K562 (cell line): ENCODE measurements around the gene TOM1L1. TPM values are rescaled to one million over a fixed set of nuclear protein-coding genes. Genes with fewer than 3 reads are reported as not detected.
A peak's percentile ranks its signal among the peaks of the same experiment; 100 is the strongest.

ENCODE experiments used
- ATAC-seq: fragments of 200-7000 bp; cut with Tn5 transposase; 3 replicates; pipeline ENCODE4 v1.9.1; 2020; ENCODE audit warnings: moderate library complexity
- BruUV-seq: library from RNA; stranded (reverse); fragments of 400-500 nt; replicated peaks from 2 replicates; lab custom pipeline; 2021; lab: Mats Ljungman, UMichigan
- CTCF ChIA-PET: fragments of 300-600 bp; formaldehyde crosslinking; extraction: SDS; loops from one replicate; lab custom pipeline; 2021; ENCODE audit warnings: low intra/inter-chr PET ratio; lab: Yijun Ruan, JAX
- POLR2A ChIA-PET: fragments of 300-600, 350-650 bp; sonication (Branson Sonifier 250); formaldehyde crosslinking; extraction: SDS; loops from one replicate; lab custom pipeline; 2021; ENCODE audit warnings: antibody characterized with exemption, inconsistent platforms; lab: Yijun Ruan, JAX
- DNase-seq, 4 experiments: peaks; one replicate each; pipeline versions ENCODE4 v3.0.0 to v3.0.0-alpha.2; 2011 to 2018; ENCODE audit warnings: low spot score in 3 of 4, mixed read lengths in 3 of 4; ENCODE audit errors: extremely low read depth in 1 of 4
- FAIRE-seq: peaks from 2 replicates; lab custom pipeline; 2011; peaks lifted over from hg19 to GRCh38; lab: Jason Lieb, UNC
- H2AFZ ChIP-seq: 2 replicates; pipeline ENCODE4 v1.6.0; 2011; ENCODE audit warnings: low read depth, low read length, control low read depth, inconsistent platforms
- H3K27ac ChIP-seq: fragments of 200-600 bp; 3 replicates; pipeline ENCODE4 v1.8.0; 2011; ENCODE audit warnings: low read depth, mild to moderate bottlenecking, control low read depth, inconsistent platforms, low read length, moderate library complexity, mixed read lengths; ENCODE audit errors: extremely low read depth
- H3K27me3 ChIP-seq, 2 experiments: fragments of 300-600 bp in 1 of 2; 2 replicates in 1 of 2; 3 replicates in 1 of 2; pipeline versions ENCODE4 v1.6.0 to v1.8.0; 2011; ENCODE audit warnings: inconsistent platforms in 2 of 2, low read length in 2 of 2, mild to moderate bottlenecking in 1 of 2, mixed read lengths in 1 of 2, moderate library complexity in 1 of 2; ENCODE audit not compliant: control insufficient read depth in 2 of 2, insufficient read depth in 2 of 2
- H3K36me3 ChIP-seq: fragments of 300-600 bp; 3 replicates; pipeline ENCODE4 v1.8.0; 2011; ENCODE audit warnings: mild to moderate bottlenecking, low read length, inconsistent platforms; ENCODE audit not compliant: control insufficient read depth, insufficient read depth
- H3K4me1 ChIP-seq, 2 experiments: fragments of 200-600 bp in 1 of 2; replicated peaks in 1 of 2; 2 replicates in 1 of 2; 3 replicates in 1 of 2; pipeline versions ENCODE4 v1.5.1 to v1.8.0; 2011; ENCODE audit warnings: inconsistent platforms in 2 of 2, low read length in 2 of 2, mild to moderate bottlenecking in 1 of 2, mixed read lengths in 1 of 2, moderate library complexity in 1 of 2; ENCODE audit not compliant: control insufficient read depth in 2 of 2, insufficient read depth in 2 of 2
- H3K4me2 ChIP-seq: 2 replicates; pipeline ENCODE4 v1.6.1; 2011; ENCODE audit warnings: low read length, control low read depth, inconsistent platforms, mixed read lengths; ENCODE audit not compliant: insufficient read depth
- H3K4me3 ChIP-seq: fragments of 200-600 bp; sonication (generic), shearing (Covaris generic); 2 replicates; pipeline ENCODE4 v1.5.1; 2016; ENCODE audit warnings: control low read depth, inconsistent platforms
- H3K79me2 ChIP-seq: fragments of 200-600 bp; 3 replicates; pipeline ENCODE4 v1.8.0; 2011; ENCODE audit warnings: low read length, inconsistent platforms; ENCODE audit not compliant: control insufficient read depth, insufficient read depth
- H3K9ac ChIP-seq, 2 experiments: 2 replicates each; pipeline versions ENCODE4 v1.6.0 to v1.6.1; 2011; ENCODE audit warnings: low read depth in 2 of 2, low read length in 2 of 2, control low read depth in 1 of 2, inconsistent platforms in 1 of 2, mild to moderate bottlenecking in 1 of 2, mixed read lengths in 1 of 2; ENCODE audit not compliant: insufficient read depth in 1 of 2
- H3K9me1 ChIP-seq: one replicate; pipeline ENCODE4 v1.6.0; 2011; ENCODE audit warnings: inconsistent platforms, mild to moderate bottlenecking, low read length, moderate library complexity; ENCODE audit not compliant: control insufficient read depth, insufficient read depth
- H3K9me3 ChIP-seq: replicated peaks from 2 replicates; pipeline ENCODE4 v1.5.1; 2011; ENCODE audit warnings: low read depth, low read length, inconsistent platforms; ENCODE audit not compliant: control insufficient read depth, insufficient read depth
- H4K20me1 ChIP-seq: replicated peaks from 2 replicates; pipeline ENCODE4 v1.6.1; 2011; ENCODE audit warnings: low read length, inconsistent platforms, mixed read lengths; ENCODE audit not compliant: control insufficient read depth, insufficient read depth
- HEY1 ChIP-seq: fragments of 250-450 bp; sonication (Bioruptor Pico); IDR thresholded peaks from 2 replicates; pipeline ENCODE4 v1.5.0; 2020; ENCODE audit warnings: mild to moderate bottlenecking, moderate library complexity, borderline replicate concordance
- HOMEZ ChIP-seq: fragments of 250-450 bp; sonication (Bioruptor Pico); IDR thresholded peaks from 2 replicates; pipeline ENCODE4 v1.4.0; 2020; ENCODE audit warnings: mild to moderate bottlenecking, moderate library complexity
- JUN ChIP-seq, 2 experiments: sonication (generic) in 1 of 2; formaldehyde crosslinking in 1 of 2; IDR thresholded peaks; 2 replicates each; pipeline versions ENCODE4 v1.6.1 to v1.8.0; 2012 to 2022; ENCODE audit warnings: borderline replicate concordance in 2 of 2, mild to moderate bottlenecking in 2 of 2, improper control_type of control experiment in 1 of 2, low read depth in 1 of 2, low read length in 1 of 2, missing genetic modification reagents in 1 of 2
- ZNF217 ChIP-seq: sonication (generic); formaldehyde crosslinking; IDR thresholded peaks from 2 replicates; pipeline ENCODE4 v1.8.0; 2022; ENCODE audit warnings: mild to moderate bottlenecking, missing genetic modification reagents
- ZNF347 ChIP-seq: fragments of 450-650 bp; formaldehyde crosslinking; IDR thresholded peaks from 2 replicates; pipeline ENCODE4 v1.4.0; 2020; ENCODE audit warnings: low read depth, mild to moderate bottlenecking, moderate library complexity
- WGBS: fragments of 100-300 bp; shearing (Covaris generic); methylation state at CpG from one replicate; pipeline ENCODE4 v1.1.6; 2016; ENCODE audit warnings: low coverage, mixed read lengths; ENCODE audit not compliant: insufficient coverage; ENCODE audit errors: missing lambda C conversion rate; 5-methylcytosine and 5-hydroxymethylcytosine counted together
- in situ Hi-C: fragments of 300-500 bp; cut with MboI; formaldehyde crosslinking; loops from 4 replicates; pipeline ENCODE4 v1.15.0; 2018; ENCODE audit warnings: inconsistent platforms, mixed read lengths
- intact Hi-C: fragments of 100-400 bp; cut with micrococcal nuclease; formaldehyde crosslinking; loops from 2 replicates; pipeline ENCODE4 v1.14.2; 2022
- polyA plus RNA-seq, 8 experiments: library from polyadenylated mRNA; depleted of rRNA in 4 of 8; stranded (reverse) in 5 of 8; unstranded in 3 of 8; fragments of >200 nt; fragmentation: Nextera tagmentation in 2 of 8; fragmentation: Illumina TruSeq in 1 of 8; extraction: Ambion mirVana in 2 of 8; extraction: Trizol in 1 of 8; gene quantifications; 2 replicates each; pipeline versions ENCODE4 v1.2.1 to v1.2.3, GENCODE V29; 2011 to 2014; ENCODE audit warnings: inconsistent platforms in 1 of 8, missing spikeins in 1 of 8
- total RNA-seq, 7 experiments: library from RNA; depleted of rRNA in 6 of 7; stranded (reverse); fragments of >200 nt in 6 of 7; fragmentation: Illumina TruSeq in 2 of 7; extraction: Trizol in 2 of 7; gene quantifications; 2 replicates each; pipeline versions ENCODE4 v1.2.1 to v1.2.3, GENCODE V29; 2011 to 2021; ENCODE audit warnings: low replicate concordance in 1 of 7
- TF ChIP-seq, protein P1 (sequence below): fragments of 250-450 bp; sonication (Bioruptor Pico); IDR thresholded peaks from 2 replicates; pipeline ENCODE4 v1.5.0; 2020; ENCODE audit warnings: mild to moderate bottlenecking, borderline replicate concordance

Gene TOM1L1
- total and polyA plus RNA-seq, 9 of the 15 experiments (the other 6 are each of a cell fraction or from before 2014, with no cell fraction given) = 21.3 to 74.3 (median 31.0) TPM

DNA sequence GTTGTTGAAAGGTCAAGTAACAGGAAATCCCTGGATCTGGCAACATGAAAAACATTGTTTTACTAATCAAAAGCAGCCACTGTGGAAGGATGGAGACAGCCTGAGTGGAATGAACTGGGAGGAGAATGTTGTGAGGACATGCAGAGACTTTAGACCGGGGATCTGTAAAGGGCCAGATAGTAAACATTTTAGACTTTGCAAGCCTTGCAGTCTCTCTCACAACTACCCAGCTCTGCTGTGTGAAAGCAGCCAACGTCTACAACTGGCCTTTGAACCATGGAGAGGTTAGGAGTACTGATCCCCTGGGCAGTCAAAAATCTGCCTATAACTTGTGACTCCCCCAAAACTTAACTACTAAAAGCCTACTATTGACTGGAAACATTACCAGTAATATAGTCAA is 41.5 kb upstream of the TOM1L1 start:
- Histone ChIP-seq H3K27ac (no peak overlapping the region), H3K36me3 (no peaks in the 10 kb centered on the region), H3K4me2 (no peak overlapping the region), H4K20me1 (no peaks in the 10 kb centered on the region), H3K4me3 (no peak overlapping the region), H3K9ac (no peak overlapping the region), H3K27me3 (no peaks in the 10 kb centered on the region), H3K79me2 (no peaks in the 10 kb centered on the region), H3K4me1 (peaks cover 13 to 44% of the 10 kb centered on the region in 2 experiments), H2AFZ (peak overlapping the region; percentile 42), H3K9me1 (no peaks in the 10 kb centered on the region), H3K9me3 (no peaks in the 10 kb centered on the region)
- ATAC-seq (no peak), DNase-seq (no peak), FAIRE-seq (no peak)
- BruUV-seq = no TSS peak
- in situ Hi-C loops (no loop called here), intact Hi-C loops (no loop called here)
- TF ChIP-seq ZNF217 (CRISPR knock-in tag) = no peak
- TF ChIP-seq HOMEZ (CRISPR knock-in tag) = no peak
- no peak for TF ChIP-seq ZNF347
- TF ChIP-seq HEY1 = no peak
- no peak for TF ChIP-seq JUN (IDR thresholded peaks at IDR 0.05; ENCODE audit: borderline replicate concordance, low read depth, low read length)
- no peak for TF ChIP-seq JUN (CRISPR knock-in tag; IDR thresholded peaks at IDR 0.05; ENCODE audit: borderline replicate concordance)
- TF ChIP-seq, protein P1, sequence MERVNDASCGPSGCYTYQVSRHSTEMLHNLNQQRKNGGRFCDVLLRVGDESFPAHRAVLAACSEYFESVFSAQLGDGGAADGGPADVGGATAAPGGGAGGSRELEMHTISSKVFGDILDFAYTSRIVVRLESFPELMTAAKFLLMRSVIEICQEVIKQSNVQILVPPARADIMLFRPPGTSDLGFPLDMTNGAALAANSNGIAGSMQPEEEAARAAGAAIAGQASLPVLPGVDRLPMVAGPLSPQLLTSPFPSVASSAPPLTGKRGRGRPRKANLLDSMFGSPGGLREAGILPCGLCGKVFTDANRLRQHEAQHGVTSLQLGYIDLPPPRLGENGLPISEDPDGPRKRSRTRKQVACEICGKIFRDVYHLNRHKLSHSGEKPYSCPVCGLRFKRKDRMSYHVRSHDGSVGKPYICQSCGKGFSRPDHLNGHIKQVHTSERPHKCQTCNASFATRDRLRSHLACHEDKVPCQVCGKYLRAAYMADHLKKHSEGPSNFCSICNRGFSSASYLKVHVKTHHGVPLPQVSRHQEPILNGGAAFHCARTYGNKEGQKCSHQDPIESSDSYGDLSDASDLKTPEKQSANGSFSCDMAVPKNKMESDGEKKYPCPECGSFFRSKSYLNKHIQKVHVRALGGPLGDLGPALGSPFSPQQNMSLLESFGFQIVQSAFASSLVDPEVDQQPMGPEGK (CRISPR knock-in tag) = no peak
- ChIA-PET CTCF (no interaction called here), POLR2A (no interaction called here)
- 49% methylated on average over 2 of the region's 2 CpGs for WGBS
